ENCODE results near the gene GTSE1. TPM values are rescaled to one million over a fixed set of nuclear protein-coding genes. Genes with fewer than 3 reads are reported as not detected.

GTSE1 gene
- polyA plus RNA-seq, 1 donor (not counting 4 experiments of a cell fraction or from before 2014, with no cell fraction given), result 4.7 TPM

GRCh38 chr22:46327691-46328465, 31.2 kb downstream of the GTSE1 start:
- Histone ChIP-seq H3K4me1 (ENCODE audit: control insufficient read depth, extremely low read depth, insufficient read depth, low read length) (no peaks in the 10 kb centered on the region), H3K9ac (ENCODE audit: control insufficient read depth, extremely low read depth, insufficient read depth, low read length) (no peak overlapping the region), H3K79me2 (ENCODE audit: control insufficient read depth, insufficient read depth, low read length) (no peaks in the 10 kb centered on the region), H3K9me3 (ENCODE audit: control insufficient read depth, low read depth, low read length) (no peaks in the 10 kb centered on the region), H3K9me1 (ENCODE audit: control insufficient read depth, extremely low read depth, insufficient read depth, low read length) (no peaks in the 10 kb centered on the region), H3K27ac (ENCODE audit: control insufficient read depth, insufficient read depth, low read length) (no peak overlapping the region), H4K20me1 (ENCODE audit: control insufficient read depth, extremely low read depth, insufficient read depth, low read length) (no peaks in the 10 kb centered on the region), H3K27me3 (ENCODE audit: control insufficient read depth, extremely low read depth, insufficient read depth, low read length) (no peaks in the 10 kb centered on the region), H2AFZ (ENCODE audit: control insufficient read depth, low read length) (no peak overlapping the region), H3K4me2 (ENCODE audit: control insufficient read depth, extremely low read depth, insufficient read depth, low read depth, low read length) (no peak overlapping the region), H3K36me3 (ENCODE audit: control insufficient read depth in 2 of 2, extremely low read depth in 1 of 2, insufficient read depth in 2 of 2, low read length in 2 of 2) (peaks cover 4 to 36% of the 10 kb centered on the region in 2 experiments), H3K4me3 (ENCODE audit: control insufficient read depth in 2 of 3, extremely low read depth in 1 of 3, insufficient read depth in 2 of 3, low read depth in 1 of 3, low read length in 3 of 3) (no peak overlapping the region)
- FAIRE-seq, result no peak
- no peak for DNase-seq (ENCODE audit: low read depth, low spot score)
- dilution Hi-C loops (cut with MboI; ENCODE audit: extremely low pct_ligation_motif_present, low sequenced_read_pairs), result no loop called here
- no peak for TF ChIP-seq EZH2 (IDR thresholded peaks at IDR 0.05; ENCODE audit: low read length)

GRCh38 chr22:46328797-46329196, 32.1 kb downstream of the GTSE1 start:
- FAIRE-seq, result no peak

More at GRCh38 chr22:46328797-46329196, 32.1 kb downstream of the GTSE1 start:
- Histone ChIP-seq H3K4me3 (ENCODE audit: control insufficient read depth in 2 of 3, extremely low read depth in 1 of 3, insufficient read depth in 2 of 3, low read depth in 1 of 3, low read length in 3 of 3) (no peak overlapping the region), H3K36me3 (ENCODE audit: control insufficient read depth in 2 of 2, extremely low read depth in 1 of 2, insufficient read depth in 2 of 2, low read length in 2 of 2) (peaks cover 4 to 36% of the 10 kb centered on the region in 2 experiments), H3K4me1 (ENCODE audit: control insufficient read depth, extremely low read depth, insufficient read depth, low read length) (no peaks in the 10 kb centered on the region), H3K9me1 (ENCODE audit: control insufficient read depth, extremely low read depth, insufficient read depth, low read length) (no peaks in the 10 kb centered on the region), H3K9ac (ENCODE audit: control insufficient read depth, extremely low read depth, insufficient read depth, low read length) (no peak overlapping the region), H4K20me1 (ENCODE audit: control insufficient read depth, extremely low read depth, insufficient read depth, low read length) (no peaks in the 10 kb centered on the region), H3K79me2 (ENCODE audit: control insufficient read depth, insufficient read depth, low read length) (no peaks in the 10 kb centered on the region), H3K9me3 (ENCODE audit: control insufficient read depth, low read depth, low read length) (no peaks in the 10 kb centered on the region), H3K27me3 (ENCODE audit: control insufficient read depth, extremely low read depth, insufficient read depth, low read length) (no peaks in the 10 kb centered on the region), H2AFZ (ENCODE audit: control insufficient read depth, low read length) (no peak overlapping the region), H3K27ac (ENCODE audit: control insufficient read depth, insufficient read depth, low read length) (no peak overlapping the region), H3K4me2 (ENCODE audit: control insufficient read depth, extremely low read depth, insufficient read depth, low read depth, low read length) (no peak overlapping the region)
- TF ChIP-seq EZH2 (IDR thresholded peaks at IDR 0.05; ENCODE audit: low read length) (no peak), CTCF (optimal IDR thresholded peaks at IDR 0.05 in 1 of 3, IDR thresholded peaks at IDR 0.05 in 1 of 3, conservative IDR thresholded peaks at IDR 0.05 in 1 of 3; ENCODE audit: extremely low read depth in 1 of 3, insufficient read depth in 2 of 3, low read length in 3 of 3) (no peak)
- DNase-seq (ENCODE audit: low read depth, low spot score), result no peak
- dilution Hi-C loops (cut with MboI; ENCODE audit: extremely low pct_ligation_motif_present, low sequenced_read_pairs), result no loop called here
